Measurements from ENCODE around the gene DFFB. TPM values are rescaled to one million over a fixed set of nuclear protein-coding genes. Genes with fewer than 3 reads are reported as not detected.

Gene DFFB
- total RNA-seq, 3 donors from 2014 or later (not counting 1 experiment from before 2014, with no cell fraction given), result 18.3 to 27.8 (median 18.5) TPM

DNA sequence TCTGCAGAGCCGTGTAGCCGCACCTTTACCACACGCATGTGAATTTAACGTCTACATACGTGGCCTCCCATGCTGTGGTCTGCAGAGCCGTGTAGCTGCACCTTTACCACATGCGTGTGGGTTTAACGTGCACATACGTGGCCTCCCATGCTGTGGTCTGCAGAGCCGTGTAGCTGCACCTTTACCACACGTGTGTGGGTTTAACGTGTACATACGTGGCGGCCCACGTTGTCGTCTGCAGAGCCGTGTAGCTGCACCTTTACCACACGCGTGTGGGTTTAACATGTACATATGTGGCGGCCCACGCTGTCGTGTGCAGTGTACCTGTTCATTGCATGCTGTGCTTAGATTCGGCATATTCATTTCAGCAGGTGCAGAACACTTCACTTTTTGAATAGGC, 17.5 kb downstream of the DFFB start:
- ATAC-seq (no peak), DNase-seq (no peak)
- Mint-ChIP-seq H3K4me3 (no peak overlapping the region), H3K9me3 (no peaks in the 10 kb centered on the region), H3K27ac (no peak overlapping the region), H3K36me3 (peaks cover 11% of the 10 kb centered on the region), H3K4me1 (peaks cover 0 to 4% of the 10 kb centered on the region in 2 donors), H3K27me3 (ENCODE audit: low read depth in 2 of 2) (no peaks in the 10 kb centered on the region)
- 97% methylated on average over 23 of the region's 23 CpGs for WGBS (ENCODE audit: insufficient coverage)
- Histone ChIP-seq H3K27ac (ENCODE audit: low read length) (no peak overlapping the region), H3K36me3 (ENCODE audit: control insufficient read depth, insufficient read depth, low read length) (peaks cover 48% of the 10 kb centered on the region), H3K9me3 (ENCODE audit: control insufficient read depth, insufficient read depth, low read length) (peaks cover 3% of the 10 kb centered on the region), H3K27me3 (ENCODE audit: control insufficient read depth, insufficient read depth, low read length) (no peaks in the 10 kb centered on the region), H3K4me3 (ENCODE audit: low read length) (no peak overlapping the region), H3K4me1 (ENCODE audit: control insufficient read depth, insufficient read depth, low read length) (no peaks in the 10 kb centered on the region)
- intact Hi-C loops (cut with micrococcal nuclease), result no loop called here
- no peak for TF ChIP-seq CTCF (IDR thresholded peaks at IDR 0.05)

GRCh38 chr1:3876716-3877115, 19.4 kb downstream of the DFFB start:
- Histone ChIP-seq H3K4me3 (ENCODE audit: low read length) (no peak overlapping the region), H3K27me3 (ENCODE audit: control insufficient read depth, insufficient read depth, low read length) (no peaks in the 10 kb centered on the region), H3K4me1 (ENCODE audit: control insufficient read depth, insufficient read depth, low read length) (peaks cover 13% of the 10 kb centered on the region), H3K36me3 (ENCODE audit: control insufficient read depth, insufficient read depth, low read length) (peaks cover 37% of the 10 kb centered on the region), H3K9me3 (ENCODE audit: control insufficient read depth, insufficient read depth, low read length) (peaks cover 3% of the 10 kb centered on the region), H3K27ac (ENCODE audit: low read length) (no peak overlapping the region)
- Mint-ChIP-seq H3K4me1 (peaks cover 9 to 10% of the 10 kb centered on the region in 2 donors), H3K36me3 (peaks cover 11% of the 10 kb centered on the region), H3K4me3 (no peak overlapping the region), H3K27me3 (ENCODE audit: low read depth in 2 of 2) (no peaks in the 10 kb centered on the region), H3K9me3 (no peaks in the 10 kb centered on the region), H3K27ac (no peak overlapping the region)
- 96% methylated on average over 16 of the region's 16 CpGs for WGBS (ENCODE audit: insufficient coverage)
- no peak for ATAC-seq
- DNase-seq, result no peak
- intact Hi-C loops (cut with micrococcal nuclease), result no loop called here
- no peak for TF ChIP-seq CTCF (IDR thresholded peaks at IDR 0.05)

DNA sequence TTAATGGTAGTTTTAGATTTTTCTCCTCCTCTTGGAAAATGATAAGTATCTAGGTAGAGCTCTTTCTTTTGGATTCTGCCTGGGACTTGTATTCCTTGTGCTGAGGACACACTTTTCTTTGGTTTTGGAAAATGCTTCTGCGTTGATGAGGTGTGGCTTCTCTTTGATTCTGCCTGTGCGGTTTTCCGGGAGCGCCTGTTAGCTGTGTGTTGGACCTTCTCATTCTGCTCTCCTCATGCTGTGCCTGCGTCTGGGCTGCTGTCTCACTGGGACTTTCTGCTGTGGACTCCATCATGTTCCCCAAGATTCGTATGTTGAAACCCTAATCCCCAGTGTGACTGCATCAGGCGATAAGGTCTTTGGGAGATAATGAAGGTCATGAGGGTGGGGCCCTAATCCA, 21.8 kb downstream of the DFFB start:
- intact Hi-C loops (cut with micrococcal nuclease), result no loop called here
- Mint-ChIP-seq H3K4me3 (no peak overlapping the region), H3K27ac (no peak overlapping the region), H3K4me1 (peaks cover 23 to 26% of the 10 kb centered on the region in 2 donors), H3K9me3 (no peaks in the 10 kb centered on the region), H3K36me3 (peaks cover 11% of the 10 kb centered on the region), H3K27me3 (ENCODE audit: low read depth in 2 of 2) (no peaks in the 10 kb centered on the region)
- Histone ChIP-seq H3K27ac (ENCODE audit: low read length) (no peak overlapping the region), H3K4me1 (ENCODE audit: control insufficient read depth, insufficient read depth, low read length) (peaks cover 33% of the 10 kb centered on the region), H3K9me3 (ENCODE audit: control insufficient read depth, insufficient read depth, low read length) (peaks cover 3% of the 10 kb centered on the region), H3K4me3 (ENCODE audit: low read length) (no peak overlapping the region), H3K27me3 (ENCODE audit: control insufficient read depth, insufficient read depth, low read length) (no peaks in the 10 kb centered on the region), H3K36me3 (ENCODE audit: control insufficient read depth, insufficient read depth, low read length) (peaks cover 28% of the 10 kb centered on the region)
- TF ChIP-seq CTCF (IDR thresholded peaks at IDR 0.05), result no peak
- DNase-seq, result no peak
- WGBS (ENCODE audit: insufficient coverage), result 97% methylated on average over 7 of the region's 7 CpGs
- ATAC-seq, result no peak

DNA sequence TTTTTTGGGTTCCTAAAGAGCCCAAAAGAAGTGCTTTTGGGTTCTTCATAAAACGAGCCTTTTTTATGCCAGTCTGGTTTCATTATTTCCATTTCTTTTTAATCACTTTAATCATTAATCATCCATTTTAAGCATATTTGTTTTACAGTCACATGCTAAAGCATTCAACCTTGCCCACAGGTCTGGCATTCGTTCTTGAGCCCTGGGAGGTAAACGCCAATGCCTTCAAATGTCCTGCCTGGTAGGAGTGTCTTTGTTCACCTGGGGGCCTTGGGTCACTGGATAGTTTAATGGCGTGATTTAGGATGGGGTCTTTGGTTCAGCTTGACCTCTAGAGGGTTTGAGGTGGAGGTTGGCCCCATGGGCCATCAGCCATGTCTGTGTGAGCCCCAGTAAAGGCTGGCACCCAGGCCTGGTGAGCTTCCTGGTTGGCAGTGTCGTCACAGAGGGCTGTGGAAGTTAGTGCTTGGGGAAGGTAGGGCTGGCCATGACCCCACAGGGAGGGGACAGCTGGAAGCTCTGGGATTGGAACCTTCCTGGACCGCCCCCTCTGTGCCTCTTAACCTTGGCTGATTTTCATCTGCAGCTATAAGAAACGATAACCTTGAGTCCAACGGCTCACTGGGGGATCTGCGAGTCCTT, 22.6 kb downstream of the DFFB start:
- 97% methylated on average over 9 of the region's 9 CpGs for WGBS (ENCODE audit: insufficient coverage)

More for the DNA sequence above, 22.6 kb downstream of the DFFB start:
- Histone ChIP-seq H3K27me3 (ENCODE audit: control insufficient read depth, insufficient read depth, low read length) (no peaks in the 10 kb centered on the region), H3K27ac (ENCODE audit: low read length) (no peak overlapping the region), H3K4me3 (ENCODE audit: low read length) (no peak overlapping the region), H3K9me3 (ENCODE audit: control insufficient read depth, insufficient read depth, low read length) (peaks cover 3% of the 10 kb centered on the region), H3K36me3 (ENCODE audit: control insufficient read depth, insufficient read depth, low read length) (peaks cover 28% of the 10 kb centered on the region), H3K4me1 (ENCODE audit: control insufficient read depth, insufficient read depth, low read length) (peaks cover 38% of the 10 kb centered on the region)
- peak overlapping the region in 1 of 2 donors; percentile 85 for H3K27ac Mint-ChIP-seq
- intact Hi-C loops (cut with micrococcal nuclease), result no loop called here
- no peaks in the 10 kb centered on the region for H3K27me3 Mint-ChIP-seq (ENCODE audit: low read depth in 2 of 2)
- ATAC-seq (no peak), DNase-seq (no peak)
- H3K4me3 Mint-ChIP-seq, result no peak overlapping the region
- peaks cover 23 to 26% of the 10 kb centered on the region in 2 donors for H3K4me1 Mint-ChIP-seq
- peaks cover 11% of the 10 kb centered on the region for H3K36me3 Mint-ChIP-seq
- H3K9me3 Mint-ChIP-seq, result no peaks in the 10 kb centered on the region
- TF ChIP-seq CTCF (IDR thresholded peaks at IDR 0.05), result no peak

Measured in natural killer cell (primary cell).